Neural cell (in vitro differentiated cells): ENCODE results near the gene PLET1. TPM values are rescaled to one million over a fixed set of nuclear protein-coding genes. Genes with fewer than 3 reads are reported as not detected.

Source experiments
- H2AFZ ChIP-seq: fragments of 200-600, 300-800 bp; sonication (generic), shearing (Covaris generic); 2 replicates; pipeline ENCODE4 v1.6.0; 2014; ENCODE audit warnings: low read depth, mild to moderate bottlenecking, antibody characterized with exemption, low read length, moderate library complexity
- H3F3A ChIP-seq: fragments of 200-600 bp; shearing (Covaris generic); 2 replicates; pipeline ENCODE4 v1.6.1; 2016; ENCODE audit warnings: mild to moderate bottlenecking, moderate library complexity, mixed read lengths, antibody characterized with exemption, low read length; ENCODE audit not compliant: insufficient read depth, poor library complexity, severe bottlenecking
- H3K27ac ChIP-seq: fragments of 200-600, 300-800 bp; sonication (generic), shearing (Covaris generic); 2 replicates; pipeline ENCODE4 v1.5.1; 2014; ENCODE audit warnings: mild to moderate bottlenecking, low read length, moderate library complexity
- H3K27me3 ChIP-seq: fragments of 300-800, 200-600 bp; sonication (generic), shearing (Covaris generic); 2 replicates; pipeline ENCODE4 v1.6.0; 2014; ENCODE audit warnings: mild to moderate bottlenecking, low read depth, low read length, moderate library complexity; ENCODE audit not compliant: insufficient read depth
- H3K36me3 ChIP-seq: fragments of 300-800, 200-600 bp; sonication (generic), shearing (Covaris generic); 2 replicates; pipeline ENCODE4 v1.5.1; 2014; ENCODE audit warnings: mild to moderate bottlenecking, antibody characterized with exemption, low read length, moderate library complexity; ENCODE audit not compliant: insufficient read depth
- H3K4me2 ChIP-seq: fragments of 300-800, 200-600 bp; sonication (generic), shearing (Covaris generic); 2 replicates; pipeline ENCODE4 v1.6.0; 2014; ENCODE audit warnings: mild to moderate bottlenecking, low read length
- H3K4me3 ChIP-seq: fragments of 300-800, 200-600 bp; sonication (generic), shearing (Covaris generic); 2 replicates; pipeline ENCODE4 v1.5.1; 2014; ENCODE audit warnings: mild to moderate bottlenecking, low read length, moderate library complexity
- H3K79me2 ChIP-seq: fragments of 200-600 bp; shearing (Covaris generic); replicated peaks from 2 replicates; pipeline ENCODE4 v1.6.0; 2014; ENCODE audit warnings: mild to moderate bottlenecking, low read length, moderate library complexity; ENCODE audit not compliant: insufficient read depth
- H3K9ac ChIP-seq: fragments of 300-800, 200-600 bp; sonication (generic), shearing (Covaris generic); 2 replicates; pipeline ENCODE4 v1.6.1; 2016; ENCODE audit warnings: mild to moderate bottlenecking, low read length, mixed read lengths
- H3K9me2 ChIP-seq: fragments of 200-600 bp; shearing (Covaris generic); 2 replicates; pipeline ENCODE4 v1.6.1; 2016; ENCODE audit warnings: mild to moderate bottlenecking, low read length, mixed read lengths; ENCODE audit not compliant: insufficient read depth
- H3K9me3 ChIP-seq: fragments of 200-600, 300-800 bp; sonication (generic), shearing (Covaris generic); 2 replicates; pipeline ENCODE4 v1.6.1; 2016; ENCODE audit warnings: mild to moderate bottlenecking, mixed run types, low read length, moderate library complexity, mixed read lengths
- H4K20me1 ChIP-seq: fragments of 200-600 bp; shearing (Covaris generic); 2 replicates; pipeline ENCODE4 v1.6.1; 2016; ENCODE audit warnings: mild to moderate bottlenecking, mixed run types; ENCODE audit not compliant: insufficient read depth
- CTCF ChIP-seq: fragments of 450-650 bp; IDR thresholded peaks from 2 replicates; pipeline ENCODE4 v1.5.1; 2014; ENCODE audit warnings: antibody characterized with exemption, mild to moderate bottlenecking, moderate library complexity; ENCODE audit not compliant: poor library complexity, severe bottlenecking
- EP300 ChIP-seq: fragments of 450-650 bp; conservative IDR thresholded peaks from 2 replicates; pipeline ENCODE4 v1.6.1; 2014; ENCODE audit warnings: antibody characterized with exemption, mild to moderate bottlenecking, moderate library complexity; ENCODE audit not compliant: poor library complexity, severe bottlenecking
- EZH2 ChIP-seq: fragments of 200-600, 300-800 bp; shearing (Covaris generic), sonication (generic); IDR thresholded peaks from 2 replicates; pipeline ENCODE4 v1.6.1; 2014; ENCODE audit warnings: antibody characterized with exemption, low read length, borderline replicate concordance, mild to moderate bottlenecking; ENCODE audit not compliant: insufficient read depth, poor library complexity, severe bottlenecking
- MXI1 ChIP-seq: fragments of 450-650 bp; conservative IDR thresholded peaks from 2 replicates; pipeline ENCODE4 v1.6.1; 2014; ENCODE audit warnings: antibody characterized with exemption, mild to moderate bottlenecking; ENCODE audit not compliant: poor library complexity, severe bottlenecking
- POLR2AphosphoS5 ChIP-seq: IDR thresholded peaks from 2 replicates; pipeline ENCODE4 v1.6.1; 2012
- RAD21 ChIP-seq: fragments of 450-650 bp; conservative IDR thresholded peaks from 2 replicates; pipeline ENCODE4 v1.6.1; 2014; ENCODE audit warnings: antibody characterized with exemption, mild to moderate bottlenecking, moderate library complexity
- REST ChIP-seq: IDR thresholded peaks from 2 replicates; pipeline ENCODE4 v1.6.1; 2012; ENCODE audit warnings: borderline replicate concordance
- SMC3 ChIP-seq: fragments of 450-650 bp; conservative IDR thresholded peaks from 2 replicates; pipeline ENCODE4 v1.6.1; 2014; ENCODE audit warnings: antibody characterized with exemption, mild to moderate bottlenecking, moderate library complexity; ENCODE audit not compliant: poor library complexity
- TAF1 ChIP-seq: IDR thresholded peaks from 2 replicates; pipeline ENCODE4 v1.6.1; 2012; ENCODE audit warnings: low read depth
- polyA plus RNA-seq: library from polyadenylated mRNA; depleted of rRNA; stranded (reverse); fragments of >200 nt; gene quantifications from 2 replicates; pipeline ENCODE4 v1.2.3, GENCODE V29; 2014

PLET1 gene
- polyA plus RNA-seq, 1 donor from 2014 or later, result not detected

GRCh38 chr11:112211536-112211935 is 49.1 kb downstream of the PLET1 start:
- TF ChIP-seq EZH2 (no peak), EP300 (no peak), RAD21 (no peak), POLR2AphosphoS5 (no peak), CTCF (no peak), MXI1 (no peak), TAF1 (no peak), REST (no peak), SMC3 (no peak)
- no peak overlapping the region for H3K9ac ChIP-seq
- no peaks in the 10 kb centered on the region for H3K36me3 ChIP-seq

GRCh38 chr11:112210890-112211289 is 49.8 kb downstream of the PLET1 start:
- Histone ChIP-seq H3K9ac (no peak overlapping the region), H3K36me3 (no peaks in the 10 kb centered on the region), H3F3A (no peaks in the 10 kb centered on the region), H3K4me3 (no peak overlapping the region), H2AFZ (no peak overlapping the region), H3K9me3 (no peaks in the 10 kb centered on the region), H3K27me3 (no peaks in the 10 kb centered on the region), H3K79me2 (no peaks in the 10 kb centered on the region), H4K20me1 (no peaks in the 10 kb centered on the region), H3K9me2 (no peaks in the 10 kb centered on the region), H3K27ac (no peak overlapping the region), H3K4me2 (no peak overlapping the region)
- TF ChIP-seq EZH2 (no peak), TAF1 (no peak)

More at GRCh38 chr11:112211536-112211935, 49.1 kb downstream of the PLET1 start:
- no peaks in the 10 kb centered on the region for H4K20me1 ChIP-seq
- no peaks in the 10 kb centered on the region for H3K27me3 ChIP-seq
- H3K4me2 ChIP-seq, result no peak overlapping the region
- no peaks in the 10 kb centered on the region for H3F3A ChIP-seq
- H3K9me3 ChIP-seq, result no peaks in the 10 kb centered on the region
- H3K4me3 ChIP-seq, result no peak overlapping the region
- H2AFZ ChIP-seq, result no peak overlapping the region
- no peaks in the 10 kb centered on the region for H3K79me2 ChIP-seq
- no peak overlapping the region for H3K27ac ChIP-seq
- H3K9me2 ChIP-seq, result no peaks in the 10 kb centered on the region

- Histone ChIP-seq H2AFZ (no peak overlapping the region), H3K79me2 (no peaks in the 10 kb centered on the region), H3F3A (no peaks in the 10 kb centered on the region), H3K9ac (no peak overlapping the region), H3K9me3 (no peaks in the 10 kb centered on the region), H3K36me3 (no peaks in the 10 kb centered on the region), H3K4me3 (no peak overlapping the region), H3K9me2 (no peaks in the 10 kb centered on the region), H3K4me2 (no peak overlapping the region), H3K27ac (no peak overlapping the region), H3K27me3 (no peaks in the 10 kb centered on the region), H4K20me1 (no peaks in the 10 kb centered on the region)
- TF ChIP-seq SMC3 (no peak), CTCF (no peak)
Measured at GRCh38 chr11:112206071-112206470, 54.6 kb downstream of the PLET1 start.
